Right ventricle myocardium superior (tissue), 1 donor: Measurements from ENCODE around the gene CPSF7. TPM values are rescaled to one million over a fixed set of nuclear protein-coding genes. Genes with fewer than 3 reads are reported as not detected.
A peak's percentile ranks its signal among the peaks of the same experiment; 100 is the strongest.
"Not testable (repeated sequence)": the region's sequence is repeated elsewhere in the genome, so short reads cannot be mapped to it uniquely, and the experiment has no call there.

Source experiments
- ATAC-seq: fragments of 200-7000 bp; cut with Tn5 transposase; one replicate; pipeline ENCODE4 v1.9.1; 2020; ENCODE audit warnings: mild to moderate bottlenecking; ENCODE audit not compliant: poor library complexity
- DNase-seq: peaks from one replicate; pipeline ENCODE4 v3.0.0-alpha.2; 2020
- intact Hi-C: fragments of 100-400 bp; cut with DNase I; formaldehyde crosslinking; loops from one replicate; pipeline ENCODE4 v1.11.2; 2022
- total RNA-seq: library from RNA; stranded (reverse); fragmentation: NEBNext Ultra II Directional; extraction: Animal tissue kit (Norgen Biotek cat#: 25700); gene quantifications from one replicate; pipeline ENCODE4 v1.2.1, GENCODE V29; 2021
- donor health status: DM: no; HTN: yes; CAD: no; lungs with severe emphysema.

The CPSF7 gene
- total RNA-seq, 1 donor from 2014 or later, result 32.5 TPM

DNA sequence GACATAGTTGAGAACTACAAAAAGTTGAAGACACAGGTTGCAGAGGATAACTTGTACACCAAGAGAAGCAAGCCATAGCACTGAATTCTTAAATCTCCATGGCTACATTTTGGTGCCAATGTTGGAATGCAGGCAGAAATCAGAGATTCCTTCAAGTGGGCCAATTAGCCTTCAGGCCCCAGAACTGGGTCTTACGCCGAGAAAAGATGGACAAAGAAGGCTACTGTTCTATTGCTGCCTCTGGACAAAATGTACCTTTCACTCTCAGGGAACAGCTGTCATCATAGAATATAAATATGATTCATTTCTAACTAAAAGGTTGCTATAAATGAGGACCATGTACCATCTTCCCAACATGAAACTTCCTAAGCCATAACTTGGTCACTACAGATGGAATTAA, 23.7 kb downstream of the CPSF7 start:
- ATAC-seq, result no peak
- DNase-seq, result no peak
- intact Hi-C loops, result no loop called here

DNA sequence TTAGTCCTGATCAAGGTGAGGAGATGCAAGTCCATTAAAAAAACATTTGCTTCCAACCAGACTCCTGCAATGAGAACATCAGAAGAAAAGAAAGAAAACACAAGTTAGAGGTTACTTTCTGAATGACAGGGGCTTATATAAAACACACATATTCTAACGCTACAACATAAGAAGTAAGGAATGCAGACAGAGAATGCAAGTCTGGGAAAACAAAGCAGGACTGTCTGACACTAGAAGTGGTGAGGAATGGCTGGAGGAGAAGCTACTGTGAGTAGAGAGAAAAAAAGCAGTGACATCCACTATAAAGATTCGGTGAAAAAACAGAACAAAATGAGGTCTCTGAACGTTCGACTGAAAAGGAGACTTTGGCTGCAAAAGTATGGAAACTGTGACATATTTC, 25.1 kb downstream of the CPSF7 start:
- ATAC-seq (no peak), DNase-seq (no peak)
- intact Hi-C loops, result no loop called here

DNA sequence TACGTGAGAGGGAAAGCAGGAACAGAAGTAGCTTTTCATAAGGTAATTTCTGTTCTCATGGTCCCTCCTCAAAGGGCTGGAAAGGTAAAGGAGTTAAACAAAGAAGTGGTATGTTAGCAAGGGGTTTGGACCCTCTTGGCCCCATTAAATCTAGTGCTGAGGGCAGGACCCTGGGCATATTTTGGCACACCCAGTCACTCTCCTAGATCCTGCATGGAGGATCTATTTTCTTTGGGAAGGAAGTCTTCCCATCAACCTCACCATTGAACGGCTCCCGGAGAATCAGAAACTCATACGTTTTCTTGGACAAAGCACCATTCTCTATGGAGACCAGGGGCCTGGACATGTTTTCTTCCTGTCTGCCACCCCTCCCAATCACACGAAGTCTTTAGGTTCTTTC, 25.7 kb downstream of the CPSF7 start:
- DNase-seq (no peak), ATAC-seq (no peak)
- intact Hi-C loops, result no loop called here

GRCh38 chr11:61403658-61404057, 26.1 kb downstream of the CPSF7 start:
- intact Hi-C loops, result no loop called here
- ATAC-seq, result no peak

DNA sequence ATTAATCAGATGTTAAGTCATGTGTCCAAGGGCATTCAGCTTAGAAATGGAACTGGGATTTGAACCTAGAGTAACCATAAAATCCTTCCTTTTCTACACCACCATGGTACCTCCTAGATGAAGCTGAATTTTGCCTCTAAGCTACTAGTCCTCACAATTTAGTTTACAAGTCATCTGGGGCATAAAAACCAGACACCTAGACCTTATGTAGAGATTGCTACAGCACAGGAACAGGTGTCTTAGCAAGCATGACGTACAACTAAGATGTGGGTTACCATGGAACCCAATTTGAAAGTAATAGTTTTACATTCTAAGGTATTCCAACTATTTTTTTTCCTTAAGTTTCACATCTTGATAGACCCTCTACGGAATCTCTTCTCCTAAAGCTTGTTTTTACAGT, 28.2 kb downstream of the CPSF7 start:
- intact Hi-C loops, result no loop called here
- ATAC-seq (no peak), DNase-seq (no peak)

More at GRCh38 chr11:61403658-61404057, 26.1 kb downstream of the CPSF7 start:
- DNase-seq, result no peak

DNA sequence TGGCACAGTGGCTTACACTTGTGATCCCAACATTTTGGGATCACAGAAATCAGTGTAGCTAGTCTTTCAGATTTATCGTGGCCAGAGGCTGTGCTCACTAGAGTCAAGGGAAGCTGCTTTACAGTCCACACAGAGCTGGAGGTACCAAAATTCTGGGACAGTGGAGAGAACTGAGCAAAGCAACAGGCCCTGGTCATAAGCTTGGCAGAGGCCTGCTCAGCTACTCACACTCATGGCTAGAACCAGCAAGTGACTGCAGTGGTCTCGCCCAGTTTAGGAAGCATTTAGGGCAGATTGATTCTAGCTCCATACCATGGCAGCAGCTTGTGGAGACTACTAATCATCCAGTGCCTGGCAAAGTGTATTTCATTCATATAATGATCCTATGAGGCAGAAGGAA, 28.6 kb downstream of the CPSF7 start:
- intact Hi-C loops, result no loop called here
- ATAC-seq (no peak), DNase-seq (no peak)

DNA sequence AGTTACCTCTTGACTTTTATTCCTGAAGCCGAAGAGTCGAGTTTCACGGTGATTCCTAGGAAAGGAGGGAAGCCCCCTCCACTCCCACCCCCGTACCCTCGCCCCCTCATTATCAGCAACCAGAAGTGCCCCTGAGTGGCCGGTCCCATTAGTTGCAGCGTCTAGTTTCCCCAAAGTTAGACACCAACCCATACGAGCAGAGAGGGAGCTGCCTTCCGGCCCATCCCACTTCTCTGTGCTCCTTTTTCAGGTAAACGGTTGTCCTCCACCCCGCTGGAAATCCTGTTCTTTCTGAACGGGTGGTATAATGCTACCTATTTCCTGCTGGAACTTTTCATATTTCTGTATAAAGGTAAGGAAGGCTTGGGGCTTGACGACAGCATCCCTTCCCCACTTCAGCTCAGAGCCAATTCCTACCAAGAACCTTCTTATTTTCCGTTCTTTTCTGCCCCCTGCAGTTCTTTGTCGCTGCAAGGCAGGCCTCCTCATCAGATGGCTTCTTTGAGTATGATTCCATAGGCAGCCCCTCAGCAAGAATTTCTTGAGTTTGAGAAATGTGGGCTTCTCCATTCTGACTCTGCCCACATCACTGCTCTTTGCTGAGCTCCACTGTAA, 36.7 kb downstream of the CPSF7 start:
- peak; percentile 14 for ATAC-seq
- intact Hi-C loops, result no loop called here
- DNase-seq, result no peak

DNA sequence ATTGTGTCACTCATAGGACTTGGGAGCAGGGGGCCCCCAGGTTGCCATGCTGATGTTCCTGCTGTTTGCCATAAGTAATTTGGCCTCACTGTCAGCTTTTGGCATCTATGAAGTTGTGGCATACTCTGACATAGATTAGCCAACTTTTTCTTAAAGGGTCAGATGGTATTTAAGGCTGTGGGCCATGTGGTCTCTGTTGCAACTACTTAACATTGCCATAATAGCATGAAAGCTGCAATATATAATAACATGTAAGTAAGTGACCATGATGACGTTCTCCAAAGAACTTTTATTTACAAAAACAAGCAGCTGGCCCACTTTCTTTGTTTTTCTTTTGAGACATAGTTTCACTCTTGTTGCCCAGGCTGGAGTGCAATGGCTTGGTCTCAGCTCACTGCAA, 39.6 kb downstream of the CPSF7 start:
- ATAC-seq, result no peak
- intact Hi-C loops, result no loop called here
- DNase-seq, result no peak

- DNase-seq, result no peak
- intact Hi-C loops, result loop anchor here (2.0 to 10.0 kb wide), 2 partner anchors 48 to 130 kb away; no protein-coding TSS in a partner anchor
- ATAC-seq, result peak; percentile 9
Observed at GRCh38 chr11:61384271-61385242, 45.2 kb downstream of the CPSF7 start.

- intact Hi-C loops, result loop anchor here (2.0 to 10.0 kb wide), 2 partner anchors 47 to 129 kb away; no protein-coding TSS in a partner anchor
- ATAC-seq, DNase-seq: not testable (repeated sequence)
Observed at GRCh38 chr11:61383859-61384258, 45.9 kb downstream of the CPSF7 start.

DNA sequence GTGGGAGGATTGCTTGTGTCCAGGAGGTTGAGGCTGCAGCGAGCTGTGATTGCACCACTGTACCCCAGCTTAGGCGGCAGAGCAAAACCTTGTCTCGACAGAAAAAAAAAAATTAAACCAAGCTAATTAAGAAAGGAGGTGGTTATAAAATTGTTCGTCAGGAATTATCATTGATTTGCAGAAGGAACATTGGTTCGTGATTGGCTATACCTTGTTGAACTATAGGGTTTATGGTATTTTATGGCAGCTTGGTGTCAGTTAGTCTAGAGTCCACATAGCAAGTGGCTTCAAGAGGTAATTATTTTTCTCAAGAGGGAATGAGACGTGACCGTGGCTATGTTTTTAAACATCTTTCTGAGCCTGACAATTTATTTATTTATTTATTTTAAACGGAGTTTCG, 48.9 kb downstream of the CPSF7 start:
- no peak for ATAC-seq
- intact Hi-C loops, result loop anchor here (10.0 kb wide), 1 partner anchor 126 kb away; no protein-coding TSS in a partner anchor

GRCh38 chr11:61378713-61379313, 51.0 kb downstream of the CPSF7 start:
- DNase-seq (no peak), ATAC-seq (peak; percentile 88)
- intact Hi-C loops, result no loop called here

More for the DNA sequence above, 48.9 kb downstream of the CPSF7 start:
- DNase-seq, result no peak

- ATAC-seq (no peak), DNase-seq (no peak)
- intact Hi-C loops, result no loop called here
Observed at GRCh38 chr11:61377461-61378160, 52.2 kb downstream of the CPSF7 start.

- DNase-seq (no peak), ATAC-seq (no peak)
- intact Hi-C loops, result no loop called here
Observed at GRCh38 chr11:61375761-61376108, 54.0 kb downstream of the CPSF7 start.

DNA sequence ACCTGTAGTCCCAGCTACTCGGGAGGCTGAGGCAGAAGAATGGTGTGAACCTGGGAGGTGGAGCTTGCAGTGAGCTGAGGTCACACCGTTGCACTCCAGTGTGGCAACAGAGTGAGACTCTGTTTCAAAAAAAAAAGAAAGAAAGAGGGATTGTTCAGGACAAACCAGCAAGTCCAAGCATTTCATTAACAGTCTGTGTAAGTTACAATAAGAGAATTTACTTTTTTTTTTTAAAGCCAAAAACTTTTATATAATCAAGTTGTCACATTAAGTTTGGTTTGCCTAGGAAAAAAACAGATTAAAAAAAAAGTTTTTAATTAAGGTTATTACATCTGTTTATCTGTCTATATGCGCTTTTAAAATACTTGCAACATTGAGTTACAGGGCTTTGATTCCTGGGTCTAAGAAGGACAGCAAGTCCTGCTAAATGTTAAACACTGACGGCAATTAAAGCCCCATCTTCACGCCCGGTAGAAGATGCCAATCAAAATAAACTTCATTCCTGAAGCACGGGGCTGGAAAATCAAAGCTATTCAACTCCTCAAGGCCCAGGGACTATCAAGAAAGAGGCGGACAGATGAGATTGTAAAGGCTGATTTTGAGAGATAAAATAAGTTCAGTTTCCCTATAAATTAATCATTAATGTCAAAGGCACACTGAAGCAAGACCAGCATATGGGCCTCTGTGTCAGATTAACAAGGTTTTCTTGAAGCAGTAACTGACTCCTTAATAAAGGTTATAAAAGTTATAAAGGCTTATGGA, 56.9 kb downstream of the CPSF7 start:
- DNase-seq (no peak), ATAC-seq (no peak)
- intact Hi-C loops, result no loop called here

DNA sequence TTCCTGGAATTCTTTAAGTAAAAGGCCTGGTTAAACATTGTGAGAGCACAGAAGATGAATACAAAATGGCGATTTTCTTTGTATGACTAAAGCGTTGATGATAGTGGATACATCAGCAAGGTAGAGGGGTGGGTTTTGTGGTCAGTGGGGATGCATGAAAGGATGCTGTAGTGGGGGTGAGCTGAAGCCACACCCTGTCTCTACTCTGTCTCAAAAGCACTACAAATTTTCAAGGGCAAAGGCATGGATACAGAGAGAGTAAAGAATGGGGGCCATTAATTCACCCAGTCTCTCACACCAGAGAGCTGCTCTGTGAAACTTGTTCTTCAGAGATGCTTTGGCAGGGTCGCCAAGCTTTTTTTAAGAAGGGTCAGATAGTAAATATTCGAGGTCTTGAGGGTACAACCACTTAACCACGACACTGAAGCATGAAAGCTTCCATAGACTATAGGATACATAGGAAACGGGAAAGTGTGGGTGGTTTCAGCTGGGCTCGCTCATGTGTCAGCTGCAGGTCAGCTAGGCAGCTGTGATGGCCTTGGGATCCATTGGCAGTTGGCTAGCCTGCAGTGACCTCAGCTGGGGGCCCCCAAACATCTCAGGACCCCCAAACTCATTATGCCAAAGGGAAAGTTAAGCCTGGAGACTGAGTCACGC, 59.3 kb downstream of the CPSF7 start:
- intact Hi-C loops, result no loop called here
- DNase-seq, result no peak
- ATAC-seq, result no peak

- peak; percentile 84 for ATAC-seq
- intact Hi-C loops, result no loop called here
- DNase-seq, result peak; percentile 74
Observed at GRCh38 chr11:61369372-61370348, 60.1 kb downstream of the CPSF7 start.
